Measurements from ENCODE around the gene LYAR. TPM values are rescaled to one million over a fixed set of nuclear protein-coding genes. Genes with fewer than 3 reads are reported as not detected.
"Not testable (repeated sequence)": the region's sequence is repeated elsewhere in the genome, so short reads cannot be mapped to it uniquely, and the experiment has no call there.

Gene LYAR
- total RNA-seq, 6 donors from 2014 or later, result 6.5 to 22.9 (median 14.1) TPM

- H3K4me3 ChIP-seq, result peak overlapping the region; percentile 59 to 91 (median 70)
- 2% methylated on average over 12 of the region's 12 CpGs for WGBS, 2 donors
- DNase-seq (no peak), ATAC-seq (ENCODE audit: low FRiP score in 2 of 2) (peak in 1 of 2 donors; percentile 3)
- H3K36me3 ChIP-seq, result peaks cover 6 to 27% (median 17%) of the 10 kb centered on the region in 4 donors
- H3K9me3 ChIP-seq, result no peaks in the 10 kb centered on the region
- H3K27me3 ChIP-seq, result no peaks in the 10 kb centered on the region
- H3K27ac ChIP-seq, result peak overlapping the region; percentile 88 to 97 (median 94)
- TF ChIP-seq POLR2AphosphoS5 (IDR thresholded peaks at IDR 0.05), result no peak
- no peak for TF ChIP-seq EP300 (IDR thresholded peaks at IDR 0.05)
- no peak for TF ChIP-seq CTCF (IDR thresholded peaks at IDR 0.05)
- TF ChIP-seq POLR2A (IDR thresholded peaks at IDR 0.05), result no peak
- H3K4me1 ChIP-seq, result peaks cover 15 to 26% (median 17%) of the 10 kb centered on the region in 4 donors
Observed at GRCh38 chr4:4247696-4248028, 42.3 kb downstream of the LYAR start.

- WGBS, 2 donors, result 93 to 100% methylated on average over 1 of the region's 1 CpG
- peaks cover 19 to 49% (median 32%) of the 10 kb centered on the region in 4 donors for H3K36me3 ChIP-seq
Observed at GRCh38 chr4:4245172-4245571, 44.8 kb downstream of the LYAR start.

GRCh38 chr4:4239551-4239950 is 50.4 kb downstream of the LYAR start:
- H3K4me1 ChIP-seq; H3K27ac ChIP-seq; H3K4me3 ChIP-seq; ATAC-seq (ENCODE audit: low FRiP score in 2 of 2); H3K9me3 ChIP-seq; H3K27me3 ChIP-seq; DNase-seq: not testable (repeated sequence)
- peaks cover 23 to 77% (median 46%) of the 10 kb centered on the region in 4 donors for H3K36me3 ChIP-seq
- 89 to 96% methylated on average over 3 of the region's 3 CpGs for WGBS, 2 donors

More at GRCh38 chr4:4245172-4245571, 44.8 kb downstream of the LYAR start:
- DNase-seq (no peak), ATAC-seq (ENCODE audit: low FRiP score in 2 of 2) (no peak)
- H3K27ac ChIP-seq, result no peak overlapping the region
- peaks cover 14 to 25% (median 17%) of the 10 kb centered on the region in 4 donors for H3K4me1 ChIP-seq
- no peaks in the 10 kb centered on the region for H3K9me3 ChIP-seq
- TF ChIP-seq CTCF (IDR thresholded peaks at IDR 0.05) (no peak), POLR2A (IDR thresholded peaks at IDR 0.05) (no peak), POLR2AphosphoS5 (IDR thresholded peaks at IDR 0.05) (no peak), EP300 (IDR thresholded peaks at IDR 0.05) (no peak)
- no peaks in the 10 kb centered on the region for H3K27me3 ChIP-seq
- no peak overlapping the region for H3K4me3 ChIP-seq

GRCh38 chr4:4233610-4234009 is 56.3 kb downstream of the LYAR start:
- H3K27ac ChIP-seq, result no peak overlapping the region
- WGBS, 2 donors, result 95 to 100% methylated on average over 2 of the region's 2 CpGs
- H3K4me3 ChIP-seq, result no peak overlapping the region
- ATAC-seq (ENCODE audit: low FRiP score in 2 of 2) (no peak), DNase-seq (no peak)
- peaks cover 0 to 28% (median 10%) of the 10 kb centered on the region in 4 donors for H3K36me3 ChIP-seq
- H3K27me3 ChIP-seq, result no peaks in the 10 kb centered on the region
- H3K4me1 ChIP-seq, result no peaks in the 10 kb centered on the region
- no peak for TF ChIP-seq POLR2A (IDR thresholded peaks at IDR 0.05)
- TF ChIP-seq EP300 (IDR thresholded peaks at IDR 0.05), result no peak
- TF ChIP-seq CTCF (IDR thresholded peaks at IDR 0.05), result no peak
- no peak for TF ChIP-seq POLR2AphosphoS5 (IDR thresholded peaks at IDR 0.05)
- H3K9me3 ChIP-seq, result peaks cover 0 to 7% (median 3%) of the 10 kb centered on the region in 4 donors

GRCh38 chr4:4228356-4228668 is 61.6 kb downstream of the LYAR start:
- WGBS, 2 donors, result 75 to 83% methylated on average over 1 of the region's 1 CpG
- Histone ChIP-seq H3K4me1 (peaks cover 0 to 17% (median 0%) of the 10 kb centered on the region in 4 donors), H3K36me3 (no peaks in the 10 kb centered on the region), H3K4me3 (no peak overlapping the region), H3K27ac (no peak overlapping the region), H3K9me3 (peaks cover 0 to 2% (median under 1%) of the 10 kb centered on the region in 4 donors), H3K27me3 (peaks cover 0 to 28% (median 11%) of the 10 kb centered on the region in 4 donors)
- TF ChIP-seq EP300 (IDR thresholded peaks at IDR 0.05), result no peak
- DNase-seq (no peak), ATAC-seq (ENCODE audit: low FRiP score in 2 of 2) (no peak)
